Ovary (tissue), 9 donors: ENCODE results near the gene SLC30A10. TPM values are rescaled to one million over a fixed set of nuclear protein-coding genes. Genes with fewer than 3 reads are reported as not detected.

ENCODE experiments used
- DNase-seq, 5 donors: peaks; one replicate each; pipeline ENCODE4 v3.0.0-alpha.2; 2019 to 2020
- H3K27ac ChIP-seq, 2 donors: fragments of 200-600 bp; one replicate each; pipeline versions ENCODE4 v1.5.1 to v1.8.0; 2019 to 2022
- H3K27me3 ChIP-seq: fragments of 200-600 bp; one replicate; pipeline ENCODE4 v1.8.0; 2022
- H3K36me3 ChIP-seq: fragments of 200-600 bp; sonication (generic); one replicate; pipeline ENCODE4 v1.5.1; 2019
- H3K4me1 ChIP-seq: one replicate; pipeline ENCODE4 v1.8.1; 2013; ENCODE audit warnings: mild to moderate bottlenecking, moderate library complexity; ENCODE audit not compliant: insufficient read depth
- H3K4me3 ChIP-seq: fragments of 200-600 bp; sonication (generic); one replicate; pipeline ENCODE4 v1.5.1; 2017
- H3K9me3 ChIP-seq, 2 donors: fragments of 200-600 bp in 1 of 2; sonication (generic) in 1 of 2; one replicate each; pipeline versions ENCODE4 v1.5.1 to v1.8.1; 2013 to 2019; ENCODE audit warnings: mild to moderate bottlenecking in 1 of 2, moderate library complexity in 1 of 2
- EP300 ChIP-seq: sonication (generic); formaldehyde crosslinking; IDR thresholded peaks from one replicate; pipeline ENCODE4 v1.6.1; 2017; ENCODE audit warnings: antibody characterized with exemption
- POLR2A ChIP-seq: fragments of 450-650 bp; IDR thresholded peaks from one replicate; pipeline ENCODE4 v1.6.1; 2017; ENCODE audit warnings: antibody characterized with exemption, mild to moderate bottlenecking, moderate library complexity
- WGBS, 3 donors: extraction: QIAGEN DNeasy Blood & Tissue Kit in 1 of 3; methylation state at CpG; one replicate each; pipeline versions ENCODE4 v1.1.5 to v1.1.7; 2013 to 2017; 5-methylcytosine and 5-hydroxymethylcytosine counted together
- intact Hi-C, 4 donors: fragments of 100-400 bp; cut with DNase I; formaldehyde crosslinking; loops; one replicate each; pipeline versions ENCODE4 v1.11.0 to v1.15.1; 2022 to 2023
- polyA plus RNA-seq, 2 donors: library from polyadenylated mRNA; stranded (reverse); fragments of 200-250 nt in 1 of 2; fragments of 350-450 nt in 1 of 2; fragmentation: Illumina TruSeq in 1 of 2; extraction: RNeasy Lipid Tissue Mini Kit (QIAGEN cat#74804) in 1 of 2; gene quantifications; one replicate each; pipeline ENCODE4 v1.2.3, GENCODE V29; 2013 to 2014
- total RNA-seq, 7 donors: library from RNA; depleted of rRNA in 2 of 7; stranded (reverse); fragments of >200 nt in 2 of 7; fragmentation: NEBNext Ultra II Directional in 3 of 7; extraction: Animal tissue kit (Norgen Biotek cat#: 25700) in 3 of 7; gene quantifications; one replicate each; pipeline versions ENCODE4 v1.1.0 to v1.2.4, GENCODE V29; 2016 to 2023
- TF ChIP-seq, protein P1 (sequence below), 3 donors: fragments of 450-650 bp in 2 of 3; fragments of 200-600 bp in 1 of 3; IDR thresholded peaks; one replicate each; pipeline versions ENCODE4 v1.5.1 to v1.8.0; 2016 to 2022; ENCODE audit warnings: antibody characterized with exemption in 3 of 3, mild to moderate bottlenecking in 1 of 3
- donor health status: DM: no; HTN: no; CAD: no; lungs with moderate emphysema.
- donor health status: DM: no; HTN: no; CAD: no.
- donor health status: Bipolar disorder and iron deficiency.
- donor health status: DM: yes; HTN: yes; CAD: no.
- donor health status: DM: no; HTN: no; CAD: no.
- donor health status: DM: yes; HTN: yes; CAD: no.

SLC30A10 gene
- total and polyA plus RNA-seq, 9 donors: 0.18 to 2.9 (median 0.48) TPM

DNA sequence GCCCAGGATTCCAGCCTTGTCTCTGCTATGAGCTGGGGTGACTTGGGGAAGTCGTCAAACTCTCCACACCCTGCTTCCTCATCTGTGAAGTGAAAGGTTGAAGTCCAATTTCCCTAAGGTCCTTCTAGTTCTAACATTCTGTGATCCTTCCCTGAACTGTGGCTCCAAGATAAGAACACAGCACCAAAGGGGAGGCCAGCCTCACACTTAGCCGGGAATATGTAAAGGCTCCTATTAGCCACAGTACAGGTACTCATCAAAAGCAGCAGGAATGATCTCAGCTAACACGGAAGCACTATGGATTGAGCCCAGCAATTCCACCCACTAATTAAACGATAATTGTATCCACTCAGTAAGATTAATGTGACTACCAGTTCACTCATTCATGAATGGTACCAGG lies 4.0 kb downstream of the SLC30A10 start:
- H3K36me3 ChIP-seq: no peaks in the 10 kb centered on the region
- DNase-seq: no peak
- TF ChIP-seq, protein P1, sequence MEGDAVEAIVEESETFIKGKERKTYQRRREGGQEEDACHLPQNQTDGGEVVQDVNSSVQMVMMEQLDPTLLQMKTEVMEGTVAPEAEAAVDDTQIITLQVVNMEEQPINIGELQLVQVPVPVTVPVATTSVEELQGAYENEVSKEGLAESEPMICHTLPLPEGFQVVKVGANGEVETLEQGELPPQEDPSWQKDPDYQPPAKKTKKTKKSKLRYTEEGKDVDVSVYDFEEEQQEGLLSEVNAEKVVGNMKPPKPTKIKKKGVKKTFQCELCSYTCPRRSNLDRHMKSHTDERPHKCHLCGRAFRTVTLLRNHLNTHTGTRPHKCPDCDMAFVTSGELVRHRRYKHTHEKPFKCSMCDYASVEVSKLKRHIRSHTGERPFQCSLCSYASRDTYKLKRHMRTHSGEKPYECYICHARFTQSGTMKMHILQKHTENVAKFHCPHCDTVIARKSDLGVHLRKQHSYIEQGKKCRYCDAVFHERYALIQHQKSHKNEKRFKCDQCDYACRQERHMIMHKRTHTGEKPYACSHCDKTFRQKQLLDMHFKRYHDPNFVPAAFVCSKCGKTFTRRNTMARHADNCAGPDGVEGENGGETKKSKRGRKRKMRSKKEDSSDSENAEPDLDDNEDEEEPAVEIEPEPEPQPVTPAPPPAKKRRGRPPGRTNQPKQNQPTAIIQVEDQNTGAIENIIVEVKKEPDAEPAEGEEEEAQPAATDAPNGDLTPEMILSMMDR (IDR thresholded peaks at IDR 0.05): no peak
- TF ChIP-seq EP300: no peak
- no peak for TF ChIP-seq POLR2A
- 84 to 93% (median 87%) methylated on average over 4 of the region's 4 CpGs for WGBS, 3 donors
- intact Hi-C loops: no loop called here
- no peak overlapping the region for H3K27ac ChIP-seq
- no peaks in the 10 kb centered on the region for H3K27me3 ChIP-seq
- no peaks in the 10 kb centered on the region for H3K9me3 ChIP-seq
- no peaks in the 10 kb centered on the region for H3K4me1 ChIP-seq
- no peak overlapping the region for H3K4me3 ChIP-seq

DNA sequence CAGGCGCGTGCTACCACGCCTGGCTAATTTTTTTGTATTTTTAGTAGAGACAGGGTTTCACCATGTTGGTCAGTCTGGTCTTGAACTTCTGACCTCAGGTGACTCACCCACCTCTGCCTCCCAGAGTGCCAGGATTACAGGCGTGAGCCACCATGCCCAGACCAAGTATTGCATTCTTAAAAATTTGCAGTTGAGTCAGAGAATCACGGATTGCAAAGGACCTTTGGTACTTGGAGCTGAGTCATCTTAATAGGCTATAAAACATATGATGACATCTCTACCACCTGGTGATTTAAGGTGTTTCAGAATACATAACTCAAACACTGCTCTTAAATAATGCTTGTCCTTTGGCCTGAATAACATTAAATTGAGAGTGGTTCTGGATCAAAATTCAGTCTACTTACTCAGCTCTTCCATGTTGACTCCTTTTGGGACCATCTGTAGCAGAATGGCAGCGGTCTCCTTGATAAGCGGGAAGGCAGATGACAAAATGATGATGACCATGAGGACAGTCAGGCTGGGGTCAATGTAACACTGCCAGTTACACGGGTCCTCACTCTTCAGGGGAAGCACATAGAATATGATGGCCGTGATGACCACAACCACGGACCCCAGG lies 10.4 kb downstream of the SLC30A10 start:
- 84 to 86% (median 86%) methylated on average over 10 of the region's 10 CpGs for WGBS, 3 donors
- intact Hi-C loops: no loop called here

DNA sequence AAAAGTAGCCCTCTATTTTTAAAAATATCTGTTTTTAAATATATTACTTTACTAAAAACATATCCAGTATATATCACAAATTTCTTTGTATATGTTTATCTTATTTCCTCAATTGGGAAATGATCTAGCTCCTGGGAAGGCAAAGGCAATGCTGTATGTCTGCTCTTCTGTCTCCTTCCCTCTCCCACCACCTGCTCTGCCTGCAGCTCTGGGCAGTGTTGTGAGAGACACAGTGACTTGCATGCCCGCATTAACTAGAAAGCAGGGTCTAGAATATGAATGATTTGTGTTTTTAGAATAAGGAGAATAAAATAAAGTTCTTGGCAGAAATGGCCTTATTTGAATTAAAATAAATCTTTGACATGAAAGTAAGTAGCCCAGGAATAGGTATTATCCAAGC lies 11.1 kb downstream of the SLC30A10 start:
- TF ChIP-seq EP300: no peak
- no peak for TF ChIP-seq POLR2A
- TF ChIP-seq, protein P1 (IDR thresholded peaks at IDR 0.05): no peak
- no peaks in the 10 kb centered on the region for H3K4me1 ChIP-seq
- DNase-seq: no peak
- intact Hi-C loops: no loop called here
- no peaks in the 10 kb centered on the region for H3K27me3 ChIP-seq
- no peaks in the 10 kb centered on the region for H3K36me3 ChIP-seq
- H3K27ac ChIP-seq: no peak overlapping the region
- H3K4me3 ChIP-seq: no peak overlapping the region
- WGBS, 3 donors: 75 to 89% (median 81%) methylated on average over 1 of the region's 1 CpG
- H3K9me3 ChIP-seq: no peaks in the 10 kb centered on the region

More for the DNA sequence above, 10.4 kb downstream of the SLC30A10 start:
- H3K27ac ChIP-seq: no peak overlapping the region
- H3K27me3 ChIP-seq: no peaks in the 10 kb centered on the region
- no peak for DNase-seq
- H3K9me3 ChIP-seq: no peaks in the 10 kb centered on the region
- TF ChIP-seq EP300 (no peak), POLR2A (no peak)
- TF ChIP-seq, protein P1 (IDR thresholded peaks at IDR 0.05): no peak
- no peaks in the 10 kb centered on the region for H3K4me1 ChIP-seq
- H3K4me3 ChIP-seq: no peak overlapping the region
- no peaks in the 10 kb centered on the region for H3K36me3 ChIP-seq

DNA sequence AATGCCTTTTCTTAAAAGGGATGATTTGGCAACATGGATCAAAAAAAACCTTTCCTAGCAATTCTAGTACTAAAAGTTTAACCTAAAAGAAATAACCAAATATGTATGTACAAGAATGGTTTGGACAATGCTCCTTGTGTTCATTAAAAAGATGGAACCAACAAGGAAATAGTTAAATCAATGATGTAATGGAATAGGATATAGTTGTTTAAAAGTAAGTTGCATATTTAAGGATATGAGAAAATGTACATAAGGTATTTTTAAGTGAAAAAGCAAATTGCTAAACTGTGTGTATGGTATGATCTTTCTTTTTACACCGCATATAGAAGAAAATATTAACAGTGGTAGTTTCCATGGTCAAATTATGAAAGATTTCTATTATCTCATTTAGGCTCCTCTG lies 12.1 kb downstream of the SLC30A10 start:
- Histone ChIP-seq H3K4me1 (no peaks in the 10 kb centered on the region), H3K4me3 (no peak overlapping the region), H3K36me3 (no peaks in the 10 kb centered on the region), H3K9me3 (no peaks in the 10 kb centered on the region), H3K27ac (no peak overlapping the region), H3K27me3 (no peaks in the 10 kb centered on the region)
- TF ChIP-seq EP300: no peak
- TF ChIP-seq, protein P1 (IDR thresholded peaks at IDR 0.05): no peak
- no peak for TF ChIP-seq POLR2A
- intact Hi-C loops: no loop called here
- WGBS, 3 donors: 92 to 96% (median 93%) methylated on average over 1 of the region's 1 CpG
- no peak for DNase-seq
